Mesothelial cell of epicardium (in vitro differentiated cells): ENCODE data around the gene KIRREL3. TPM values are rescaled to one million over a fixed set of nuclear protein-coding genes. Genes with fewer than 3 reads are reported as not detected.

Source experiments
- DNase-seq, 2 experiments: peaks; one replicate each; pipeline ENCODE4 v3.0.0; 2021; ENCODE audit warnings: low spot score in 2 of 2; ENCODE audit not compliant: unreplicated experiment in 2 of 2
- H3K27ac Mint-ChIP-seq: 2 replicates; pipeline ENCODE4 v1.8.0; 2021; ENCODE audit warnings: mixed read lengths
- H3K27me3 Mint-ChIP-seq: 2 replicates; pipeline ENCODE4 v1.8.0; 2021; ENCODE audit warnings: low read depth, mixed read lengths
- H3K36me3 Mint-ChIP-seq: 2 replicates; pipeline ENCODE4 v1.8.0; 2021; ENCODE audit warnings: mixed read lengths
- H3K4me1 Mint-ChIP-seq: 2 replicates; pipeline ENCODE4 v1.8.0; 2021; ENCODE audit warnings: mixed read lengths
- H3K4me3 Mint-ChIP-seq: 2 replicates; pipeline ENCODE4 v1.8.0; 2021; ENCODE audit warnings: mild to moderate bottlenecking, moderate library complexity, mixed read lengths
- H3K9me3 Mint-ChIP-seq: 2 replicates; pipeline ENCODE4 v1.8.0; 2021; ENCODE audit warnings: mixed read lengths
- CTCF ChIP-seq: fragments of 200-600 bp; sonication (generic); IDR thresholded peaks from one replicate; pipeline ENCODE4 v1.5.0; 2021; ENCODE audit warnings: antibody characterized with exemption; ENCODE audit not compliant: unreplicated experiment
- total RNA-seq: library from RNA; stranded (reverse); gene quantifications from 3 replicates; pipeline ENCODE4 v1.2.1, GENCODE V29; 2021

The KIRREL3 gene
- total RNA-seq, 1 donor from 2014 or later: 0.31 TPM

DNA sequence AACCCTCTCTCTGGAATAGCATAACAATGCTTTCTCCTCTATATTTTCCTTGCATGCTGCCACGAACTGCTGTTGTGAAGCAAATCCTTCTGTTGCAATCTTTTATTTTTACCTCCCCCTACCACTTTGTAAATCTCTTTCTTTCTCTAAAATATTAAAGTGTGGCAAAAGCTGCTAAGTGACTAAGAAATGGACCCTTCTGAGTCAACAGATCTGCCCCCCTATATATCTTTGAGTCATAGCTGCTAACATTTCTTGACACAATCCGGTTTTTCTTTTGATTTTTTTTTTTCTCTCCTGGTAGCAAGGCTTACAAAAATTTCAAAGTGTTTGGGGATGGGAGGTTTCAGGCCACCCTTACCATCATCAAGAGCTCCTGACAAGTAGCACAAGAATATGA lies 39.0 kb upstream of the KIRREL3 start:
- Mint-ChIP-seq H3K4me1 (no peaks in the 10 kb centered on the region), H3K4me3 (no peak overlapping the region), H3K36me3 (no peaks in the 10 kb centered on the region), H3K9me3 (no peaks in the 10 kb centered on the region), H3K27ac (no peak overlapping the region), H3K27me3 (peaks cover 45% of the 10 kb centered on the region)
- DNase-seq: no peak
- TF ChIP-seq CTCF: no peak

GRCh38 chr11:127037596-127037995 lies 37.0 kb upstream of the KIRREL3 start:
- Mint-ChIP-seq H3K27me3 (peaks cover 43% of the 10 kb centered on the region), H3K4me1 (no peaks in the 10 kb centered on the region), H3K36me3 (no peaks in the 10 kb centered on the region), H3K27ac (no peak overlapping the region), H3K4me3 (no peak overlapping the region), H3K9me3 (peaks cover 4% of the 10 kb centered on the region)
- no peak for TF ChIP-seq CTCF
- DNase-seq: no peak

DNA sequence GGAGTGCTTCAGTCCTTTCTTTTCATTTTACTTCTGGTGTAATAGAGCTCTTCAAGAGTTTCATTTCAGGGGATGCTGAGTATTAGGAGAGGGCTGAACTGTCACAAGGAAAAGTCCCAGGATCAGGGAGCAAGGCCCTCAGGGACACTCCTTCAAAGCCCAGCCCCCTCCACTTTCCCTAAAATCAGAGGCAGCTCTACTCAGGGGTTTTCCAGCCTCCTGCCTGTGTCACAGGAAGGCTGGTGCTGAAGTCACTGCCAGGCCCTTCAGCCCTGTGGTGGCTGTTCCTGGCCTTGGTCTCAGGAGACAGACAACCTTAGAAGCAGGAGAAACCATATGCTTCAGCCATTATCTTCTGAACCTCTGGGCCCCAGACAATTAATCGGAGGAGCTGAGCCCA lies 36.4 kb upstream of the KIRREL3 start:
- no peak for DNase-seq
- TF ChIP-seq CTCF: no peak
- no peak overlapping the region for H3K27ac Mint-ChIP-seq
- H3K9me3 Mint-ChIP-seq: peaks cover 5% of the 10 kb centered on the region
- no peaks in the 10 kb centered on the region for H3K4me1 Mint-ChIP-seq
- H3K27me3 Mint-ChIP-seq: peaks cover 42% of the 10 kb centered on the region
- no peaks in the 10 kb centered on the region for H3K36me3 Mint-ChIP-seq
- H3K4me3 Mint-ChIP-seq: no peak overlapping the region

DNA sequence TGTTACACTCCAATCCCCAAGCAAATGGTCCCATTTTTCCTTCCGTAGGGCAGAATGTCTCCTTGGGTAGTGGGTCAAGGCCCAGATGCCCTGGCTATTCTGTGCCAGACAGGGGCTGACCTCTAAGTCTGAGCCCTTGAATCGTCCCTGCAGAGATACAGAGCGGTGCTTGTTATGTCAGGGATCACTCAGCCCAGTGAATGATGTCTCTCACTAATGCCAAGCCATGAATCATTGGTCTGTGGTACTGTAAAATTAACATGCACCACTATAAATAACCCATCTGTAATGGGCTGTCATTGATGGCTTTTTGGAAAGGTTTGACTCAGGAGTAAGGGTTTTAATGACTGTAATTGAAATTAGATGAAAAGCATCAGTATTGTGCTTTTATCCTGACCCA lies 35.3 kb upstream of the KIRREL3 start:
- Mint-ChIP-seq H3K36me3 (no peaks in the 10 kb centered on the region), H3K4me3 (no peak overlapping the region), H3K9me3 (peaks cover 5% of the 10 kb centered on the region), H3K27me3 (peaks cover 37% of the 10 kb centered on the region), H3K27ac (no peak overlapping the region), H3K4me1 (no peaks in the 10 kb centered on the region)
- no peak for DNase-seq
- TF ChIP-seq CTCF: no peak

GRCh38 chr11:127034973-127035372 lies 34.4 kb upstream of the KIRREL3 start:
- no peak overlapping the region for H3K4me3 Mint-ChIP-seq
- H3K4me1 Mint-ChIP-seq: no peaks in the 10 kb centered on the region
- H3K27ac Mint-ChIP-seq: no peak overlapping the region
- H3K9me3 Mint-ChIP-seq: peaks cover 5% of the 10 kb centered on the region
- peaks cover 36% of the 10 kb centered on the region for H3K27me3 Mint-ChIP-seq
- no peak for DNase-seq
- TF ChIP-seq CTCF: no peak
- no peaks in the 10 kb centered on the region for H3K36me3 Mint-ChIP-seq

DNA sequence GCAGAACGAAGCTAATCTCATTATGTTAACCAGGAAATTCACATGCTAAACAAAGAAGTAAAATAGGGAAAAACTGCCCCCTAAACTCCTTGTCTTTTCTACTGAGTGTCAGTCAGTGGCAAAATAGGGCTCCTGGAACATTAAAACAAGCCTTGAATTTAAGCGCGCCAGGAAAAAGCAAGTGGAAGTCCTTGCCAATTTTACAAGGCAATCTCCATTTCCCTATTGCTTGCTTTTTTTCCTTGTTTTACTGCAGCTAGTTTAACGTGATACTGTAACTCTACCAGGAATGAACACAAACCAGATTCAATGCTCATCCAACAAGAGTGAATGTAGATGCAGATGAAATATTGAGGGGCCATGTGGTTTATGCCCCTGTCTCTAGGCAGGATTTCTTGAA lies 28.1 kb upstream of the KIRREL3 start:
- no peaks in the 10 kb centered on the region for H3K36me3 Mint-ChIP-seq
- no peak overlapping the region for H3K27ac Mint-ChIP-seq
- H3K9me3 Mint-ChIP-seq: peaks cover 5% of the 10 kb centered on the region
- H3K27me3 Mint-ChIP-seq: peaks cover 27% of the 10 kb centered on the region
- no peak overlapping the region for H3K4me3 Mint-ChIP-seq
- no peak for DNase-seq
- TF ChIP-seq CTCF: no peak
- H3K4me1 Mint-ChIP-seq: no peaks in the 10 kb centered on the region
